SK-N-SH treated with all-trans-retinoic acid at 6 μM for 48 hours (cell line): Measurements from ENCODE around the gene POU2AF3.

Experiments used
- ATAC-seq: fragments of 200-7000 bp; cut with Tn5 transposase; 3 replicates; pipeline ENCODE4 v1.9.1; 2020; ENCODE audit warnings: mild to moderate bottlenecking, moderate library complexity
- ARNTL ChIP-seq: fragments of 450-650 bp; formaldehyde crosslinking; IDR thresholded peaks from 2 replicates; pipeline ENCODE4 v1.5.0; 2020; ENCODE audit warnings: low read depth, mild to moderate bottlenecking, moderate library complexity, borderline replicate concordance
- CREB5 ChIP-seq: fragments of 250-450 bp; sonication (Bioruptor Pico); IDR thresholded peaks from 2 replicates; pipeline ENCODE4 v1.5.1; 2020; ENCODE audit warnings: low read depth, mild to moderate bottlenecking, moderate library complexity
- CSRNP3 ChIP-seq: fragments of 250-450 bp; sonication (Bioruptor Pico); IDR thresholded peaks from 2 replicates; pipeline ENCODE4 v1.5.1; 2021; ENCODE audit warnings: mild to moderate bottlenecking, moderate library complexity
- ESRRG ChIP-seq: fragments of 250-450 bp; sonication (Bioruptor Pico); IDR thresholded peaks from 2 replicates; pipeline ENCODE4 v1.6.1; 2021; ENCODE audit warnings: mild to moderate bottlenecking
- GLIS3 ChIP-seq: fragments of 250-450 bp; sonication (Bioruptor Pico); IDR thresholded peaks from 2 replicates; pipeline ENCODE4 v1.5.0; 2020; ENCODE audit warnings: mild to moderate bottlenecking, moderate library complexity
- ISL1 ChIP-seq: fragments of 250-450 bp; sonication (Bioruptor Pico); IDR thresholded peaks from 2 replicates; pipeline ENCODE4 v2.1.2; 2022; ENCODE audit warnings: mild to moderate bottlenecking, moderate library complexity
- OSR1 ChIP-seq: fragments of 250-450 bp; sonication (Bioruptor Pico); IDR thresholded peaks from 2 replicates; pipeline ENCODE4 v1.8.0; 2022; ENCODE audit warnings: moderate library complexity, mild to moderate bottlenecking, inconsistent platforms
- PATZ1 ChIP-seq: fragments of 250-450 bp; sonication (Bioruptor Pico); IDR thresholded peaks from 2 replicates; pipeline ENCODE4 v1.8.0; 2020; ENCODE audit warnings: mild to moderate bottlenecking, moderate library complexity, borderline replicate concordance
- POU6F1 ChIP-seq: fragments of 250-450 bp; sonication (Bioruptor Pico); IDR thresholded peaks from 2 replicates; pipeline ENCODE4 v1.8.0; 2021; ENCODE audit warnings: low read depth, mild to moderate bottlenecking, moderate library complexity, borderline replicate concordance
- PPARA ChIP-seq: fragments of 250-450 bp; sonication (Bioruptor Pico); IDR thresholded peaks from 2 replicates; pipeline ENCODE4 v1.5.0; 2020; ENCODE audit warnings: mild to moderate bottlenecking, borderline replicate concordance
- RARB ChIP-seq: fragments of 250-450 bp; sonication (Bioruptor Pico); IDR thresholded peaks from 2 replicates; pipeline ENCODE4 v1.8.0; 2021; ENCODE audit warnings: mild to moderate bottlenecking, moderate library complexity
- SNAI2 ChIP-seq: fragments of 250-450 bp; sonication (Bioruptor Pico); IDR thresholded peaks from 2 replicates; pipeline ENCODE4 v1.5.0; 2020; ENCODE audit warnings: mild to moderate bottlenecking, moderate library complexity
- TCF4 ChIP-seq: fragments of 250-450 bp; sonication (Bioruptor Pico); IDR thresholded peaks from 2 replicates; pipeline ENCODE4 v1.8.0; 2021; ENCODE audit warnings: mild to moderate bottlenecking, moderate library complexity, borderline replicate concordance
- TOX ChIP-seq: fragments of 250-450 bp; sonication (Bioruptor Pico); IDR thresholded peaks from 2 replicates; pipeline ENCODE4 v1.8.0; 2021; ENCODE audit warnings: mild to moderate bottlenecking, moderate library complexity, borderline replicate concordance
- TSHZ2 ChIP-seq: fragments of 250-450 bp; sonication (Bioruptor Pico); IDR thresholded peaks from 2 replicates; pipeline ENCODE4 v1.5.0; 2020; ENCODE audit warnings: mild to moderate bottlenecking, moderate library complexity
- ZC3H10 ChIP-seq: fragments of 250-450 bp; sonication (Bioruptor Pico); IDR thresholded peaks from 2 replicates; pipeline ENCODE4 v1.5.1; 2021; ENCODE audit warnings: mild to moderate bottlenecking, moderate library complexity
- ZFP3 ChIP-seq: fragments of 250-450 bp; sonication (Bioruptor Pico); IDR thresholded peaks from 2 replicates; pipeline ENCODE4 v1.5.0; 2020; ENCODE audit warnings: mild to moderate bottlenecking, moderate library complexity
- ZFP30 ChIP-seq: fragments of 450-650 bp; formaldehyde crosslinking; IDR thresholded peaks from 2 replicates; pipeline ENCODE4 v1.5.0; 2022; ENCODE audit warnings: mild to moderate bottlenecking, moderate library complexity
- ZNF565 ChIP-seq: fragments of 450-650 bp; formaldehyde crosslinking; conservative IDR thresholded peaks from 2 replicates; pipeline ENCODE4 v1.5.0; 2020; ENCODE audit warnings: low read depth, mild to moderate bottlenecking, moderate library complexity
- ZNF8 ChIP-seq: fragments of 450-650 bp; formaldehyde crosslinking; IDR thresholded peaks from 2 replicates; pipeline ENCODE4 v1.5.0; 2020; ENCODE audit warnings: mild to moderate bottlenecking, moderate library complexity

Gene POU2AF3

GRCh38 chr11:111351374-111352055, 53.2 kb downstream of the POU2AF3 start:
- TF ChIP-seq RARB (CRISPR knock-in tag) (no peak), ARNTL (no peak), PATZ1 (CRISPR knock-in tag) (no peak), ISL1 (CRISPR knock-in tag) (no peak)
- no peak for ATAC-seq

GRCh38 chr11:111352231-111352746, 53.9 kb downstream of the POU2AF3 start:
- no peak for ATAC-seq
- TF ChIP-seq SNAI2 (CRISPR knock-in tag): no peak
- no peak for TF ChIP-seq TCF4 (CRISPR knock-in tag)
- no peak for TF ChIP-seq OSR1 (CRISPR knock-in tag)
- no peak for TF ChIP-seq RARB (CRISPR knock-in tag)
- TF ChIP-seq ZFP30: no peak
- no peak for TF ChIP-seq CSRNP3 (CRISPR knock-in tag)
- TF ChIP-seq TSHZ2 (CRISPR knock-in tag): no peak
- TF ChIP-seq PATZ1 (CRISPR knock-in tag): no peak
- no peak for TF ChIP-seq ZNF565 (CRISPR knock-in tag)
- no peak for TF ChIP-seq CREB5
- no peak for TF ChIP-seq ZNF8 (CRISPR knock-in tag)
- no peak for TF ChIP-seq POU6F1 (CRISPR knock-in tag)
- no peak for TF ChIP-seq ZFP3 (CRISPR knock-in tag)
- TF ChIP-seq GLIS3: no peak
- TF ChIP-seq ESRRG (CRISPR knock-in tag): no peak
- TF ChIP-seq PPARA (CRISPR knock-in tag): no peak
- no peak for TF ChIP-seq ZC3H10
- TF ChIP-seq TOX (CRISPR knock-in tag): no peak
- no peak for TF ChIP-seq ARNTL
